ENCODE results near the gene THEMIS.

- TF ChIP-seq CTCF (IDR thresholded peaks at IDR 0.05; ENCODE audit: poor library complexity) (no peak), EZH2 (IDR thresholded peaks at IDR 0.05; ENCODE audit: borderline replicate concordance) (no peak)
Measured at GRCh38 chr6:127904160-127904559, 3.3 kb upstream of the THEMIS start.

Data from hepatocyte (in vitro differentiated cells).